Kidney epithelial cell (primary cell): Measurements from ENCODE around the gene CRB2. TPM values are rescaled to one million over a fixed set of nuclear protein-coding genes. Genes with fewer than 3 reads are reported as not detected.

Experiments used
- DNase-seq: peaks from one replicate; pipeline ENCODE4 v3.0.0-alpha.2; 2010; ENCODE audit warnings: low read depth
- H3K27me3 ChIP-seq: 2 replicates; pipeline ENCODE4 v1.6.0; 2011; ENCODE audit warnings: low read length; ENCODE audit not compliant: control insufficient read depth, insufficient read depth
- H3K36me3 ChIP-seq: 2 replicates; pipeline ENCODE4 v1.5.1; 2011; ENCODE audit warnings: low read length; ENCODE audit not compliant: control insufficient read depth, insufficient read depth
- H3K4me3 ChIP-seq: 2 replicates; pipeline ENCODE4 v1.5.1; 2011; ENCODE audit warnings: low read depth, mild to moderate bottlenecking, control low read depth, low read length
- total RNA-seq: library from RNA; depleted of rRNA; stranded (reverse); fragments of >200 nt; gene quantifications from 2 replicates; pipeline ENCODE4 v1.2.3, GENCODE V29; 2015
- TF ChIP-seq, protein P1 (sequence below): IDR thresholded peaks from 2 replicates; pipeline ENCODE4 v1.5.1; 2011; ENCODE audit warnings: mild to moderate bottlenecking, moderate library complexity, low read length, control low read depth, inconsistent platforms; ENCODE audit not compliant: insufficient read depth, poor library complexity, severe bottlenecking

CRB2 gene
- total RNA-seq, result 1.3 and 1.6 TPM in 2 replicates

GRCh38 chr9:123355761-123356431, at the start of gene CRB2:
TSS of gene CRB2 (plus strand) at chr9:123356197. CDS start at chr9:123356261, 64 bp downstream.
- Histone ChIP-seq H3K27me3 (peaks cover 35% of the 10 kb centered on the region), H3K4me3 (peak within 1 kb of the TSS; percentile 40), H3K36me3 (no peaks in the 10 kb centered on the region)
- TF ChIP-seq, protein P1, sequence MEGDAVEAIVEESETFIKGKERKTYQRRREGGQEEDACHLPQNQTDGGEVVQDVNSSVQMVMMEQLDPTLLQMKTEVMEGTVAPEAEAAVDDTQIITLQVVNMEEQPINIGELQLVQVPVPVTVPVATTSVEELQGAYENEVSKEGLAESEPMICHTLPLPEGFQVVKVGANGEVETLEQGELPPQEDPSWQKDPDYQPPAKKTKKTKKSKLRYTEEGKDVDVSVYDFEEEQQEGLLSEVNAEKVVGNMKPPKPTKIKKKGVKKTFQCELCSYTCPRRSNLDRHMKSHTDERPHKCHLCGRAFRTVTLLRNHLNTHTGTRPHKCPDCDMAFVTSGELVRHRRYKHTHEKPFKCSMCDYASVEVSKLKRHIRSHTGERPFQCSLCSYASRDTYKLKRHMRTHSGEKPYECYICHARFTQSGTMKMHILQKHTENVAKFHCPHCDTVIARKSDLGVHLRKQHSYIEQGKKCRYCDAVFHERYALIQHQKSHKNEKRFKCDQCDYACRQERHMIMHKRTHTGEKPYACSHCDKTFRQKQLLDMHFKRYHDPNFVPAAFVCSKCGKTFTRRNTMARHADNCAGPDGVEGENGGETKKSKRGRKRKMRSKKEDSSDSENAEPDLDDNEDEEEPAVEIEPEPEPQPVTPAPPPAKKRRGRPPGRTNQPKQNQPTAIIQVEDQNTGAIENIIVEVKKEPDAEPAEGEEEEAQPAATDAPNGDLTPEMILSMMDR, result peak; percentile 50
- no peak for DNase-seq

- Histone ChIP-seq H3K27me3 (peaks cover 9% of the 10 kb centered on the region), H3K36me3 (no peaks in the 10 kb centered on the region), H3K4me3 (no peak overlapping the region)
- no peak for DNase-seq
- TF ChIP-seq, protein P1, result no peak
Observed at GRCh38 chr9:123309611-123310010, 46.4 kb upstream of the CRB2 start.

DNA sequence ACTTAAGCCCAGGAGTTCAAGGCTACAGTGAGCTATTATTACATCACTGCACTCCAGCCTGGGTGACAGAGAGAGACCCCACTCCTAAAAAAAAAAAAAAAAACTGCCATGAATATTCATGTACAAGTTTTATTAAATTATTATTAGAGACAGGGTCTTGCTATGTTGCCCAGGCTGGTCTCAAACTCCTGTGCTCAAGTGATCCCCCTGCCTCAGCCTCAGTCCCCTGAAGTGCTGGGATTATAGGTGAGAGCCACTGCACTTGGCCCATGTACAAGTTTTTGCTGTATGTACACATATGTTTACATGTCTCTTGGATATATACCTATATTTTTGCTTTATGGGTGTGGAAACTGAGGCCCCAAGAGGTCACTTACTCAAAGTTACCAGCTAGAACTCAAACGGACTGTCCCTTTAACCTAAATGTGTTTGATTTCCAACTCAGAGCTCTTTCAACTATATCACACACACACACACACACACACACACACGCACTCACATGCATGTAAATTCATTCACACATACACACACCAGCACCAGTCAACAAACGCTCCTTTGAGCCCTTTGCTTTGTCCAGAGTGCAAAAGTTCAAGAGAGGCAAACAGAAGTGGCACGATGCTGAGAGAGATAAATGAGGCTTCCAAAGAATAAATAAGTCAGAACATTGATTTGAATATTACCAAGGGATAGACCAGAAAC, 45.3 kb upstream of the CRB2 start:
- no peak for DNase-seq
- Histone ChIP-seq H3K27me3 (peaks cover 9% of the 10 kb centered on the region), H3K4me3 (no peak overlapping the region), H3K36me3 (no peaks in the 10 kb centered on the region)
- TF ChIP-seq, protein P1, result no peak

DNA sequence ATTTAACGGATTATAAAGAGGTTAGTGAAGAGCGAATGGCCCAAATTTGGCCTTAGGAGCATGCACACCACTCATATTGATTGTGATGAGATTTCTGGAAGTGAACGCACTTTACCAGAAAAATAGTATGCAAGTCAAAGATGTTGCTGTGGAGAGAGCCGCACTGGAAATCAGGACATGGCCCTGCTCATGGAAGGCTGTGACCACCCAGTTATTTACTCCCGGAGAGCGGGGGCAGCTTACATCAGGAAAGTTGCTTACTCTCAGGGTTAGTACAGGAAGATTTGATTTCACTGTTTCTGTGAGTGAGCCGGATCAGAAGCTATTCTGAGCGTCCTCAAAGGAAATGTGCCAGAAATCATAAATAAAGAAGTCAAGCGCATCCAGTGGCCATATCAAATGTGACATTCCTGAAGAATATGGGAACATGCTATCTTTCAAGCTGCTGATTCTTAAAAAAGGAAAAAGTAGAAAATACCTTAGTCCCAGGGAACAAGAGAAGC, 44.7 kb upstream of the CRB2 start:
- H3K4me3 ChIP-seq, result no peak overlapping the region
- TF ChIP-seq, protein P1, result no peak
- DNase-seq, result no peak
- H3K36me3 ChIP-seq, result no peaks in the 10 kb centered on the region
- H3K27me3 ChIP-seq, result peaks cover 9% of the 10 kb centered on the region

- DNase-seq, result no peak
- Histone ChIP-seq H3K36me3 (no peaks in the 10 kb centered on the region), H3K27me3 (peaks cover 9% of the 10 kb centered on the region), H3K4me3 (no peak overlapping the region)
- TF ChIP-seq, protein P1, result no peak
Observed at GRCh38 chr9:123312306-123312877, 43.6 kb upstream of the CRB2 start.
